Suppressor macrophage treated with lipopolysaccharide for 1 hour (primary cell): ENCODE data around the gene FRZB.

Experiments used
- DNase-seq, 3 donors: peaks; one replicate each; pipeline ENCODE4 v3.0.0-alpha.2; 2020 to 2022

The FRZB gene

GRCh38 chr2:182784058-182784706 lies 82.3 kb downstream of the FRZB start:
- no peak for DNase-seq
